Glutamatergic neuron (in vitro differentiated cells): ENCODE data around the gene CISH. TPM values are rescaled to one million over a fixed set of nuclear protein-coding genes. Genes with fewer than 3 reads are reported as not detected.

Source experiments
- DNase-seq: peaks from one replicate; pipeline ENCODE4 v3.0.0; 2022
- H3K27ac Mint-ChIP-seq: one replicate; pipeline ENCODE4 v1.8.0; 2020; ENCODE audit warnings: mild to moderate bottlenecking, mixed read lengths, inconsistent platforms; ENCODE audit not compliant: unreplicated experiment
- H3K27me3 Mint-ChIP-seq: one replicate; pipeline ENCODE4 v1.8.0; 2020; ENCODE audit warnings: mild to moderate bottlenecking, moderate library complexity, mixed read lengths, inconsistent platforms; ENCODE audit not compliant: unreplicated experiment
- H3K36me3 Mint-ChIP-seq: one replicate; pipeline ENCODE4 v1.8.0; 2020; ENCODE audit warnings: mild to moderate bottlenecking, mixed read lengths, inconsistent platforms; ENCODE audit not compliant: unreplicated experiment
- H3K4me1 Mint-ChIP-seq: one replicate; pipeline ENCODE4 v1.8.0; 2020; ENCODE audit warnings: mild to moderate bottlenecking, low read depth, mixed read lengths, inconsistent platforms; ENCODE audit not compliant: unreplicated experiment
- H3K4me3 Mint-ChIP-seq: one replicate; pipeline ENCODE4 v1.8.0; 2020; ENCODE audit warnings: mild to moderate bottlenecking, mixed read lengths, inconsistent platforms; ENCODE audit not compliant: unreplicated experiment
- H3K9me3 Mint-ChIP-seq: one replicate; pipeline ENCODE4 v1.8.0; 2020; ENCODE audit warnings: mild to moderate bottlenecking, moderate library complexity, mixed read lengths, inconsistent platforms; ENCODE audit not compliant: unreplicated experiment
- total RNA-seq: library from RNA; stranded (reverse); fragmentation: NEBNext Ultra II Directional; extraction: Animal tissue kit (Norgen Biotek cat#: 25700); gene quantifications from one replicate; pipeline ENCODE4 v1.2.1, GENCODE V29; 2021; ENCODE audit not compliant: unreplicated experiment
- TF ChIP-seq, protein P1 (sequence below): fragments of 200-600 bp; sonication (generic); IDR thresholded peaks from one replicate; pipeline ENCODE4 v1.5.0; 2021; ENCODE audit not compliant: partially characterized antibody, unreplicated experiment

The CISH gene
- total RNA-seq, 1 donor from 2014 or later, result 6.0 TPM

DNA sequence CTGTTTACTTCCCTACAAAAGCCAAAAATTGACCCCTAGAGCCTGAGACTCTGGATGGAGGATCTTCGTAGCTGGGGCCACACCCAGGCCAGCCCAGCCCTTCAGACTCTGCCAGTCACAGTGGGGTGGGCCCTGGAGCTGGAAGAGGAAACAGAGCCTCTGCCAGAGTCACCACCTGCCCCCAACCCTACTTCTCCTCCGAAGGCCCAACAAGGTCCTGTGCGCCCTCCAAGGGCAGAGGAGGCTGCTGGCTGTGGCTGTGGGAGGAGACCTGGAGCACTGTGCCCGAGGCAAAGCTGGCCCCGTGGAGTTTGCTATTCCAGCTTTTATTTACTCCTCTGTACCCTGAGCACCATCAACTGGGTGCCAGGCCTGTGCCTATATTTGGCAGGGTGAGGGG, 19.0 kb downstream of the CISH start:
- TF ChIP-seq, protein P1, sequence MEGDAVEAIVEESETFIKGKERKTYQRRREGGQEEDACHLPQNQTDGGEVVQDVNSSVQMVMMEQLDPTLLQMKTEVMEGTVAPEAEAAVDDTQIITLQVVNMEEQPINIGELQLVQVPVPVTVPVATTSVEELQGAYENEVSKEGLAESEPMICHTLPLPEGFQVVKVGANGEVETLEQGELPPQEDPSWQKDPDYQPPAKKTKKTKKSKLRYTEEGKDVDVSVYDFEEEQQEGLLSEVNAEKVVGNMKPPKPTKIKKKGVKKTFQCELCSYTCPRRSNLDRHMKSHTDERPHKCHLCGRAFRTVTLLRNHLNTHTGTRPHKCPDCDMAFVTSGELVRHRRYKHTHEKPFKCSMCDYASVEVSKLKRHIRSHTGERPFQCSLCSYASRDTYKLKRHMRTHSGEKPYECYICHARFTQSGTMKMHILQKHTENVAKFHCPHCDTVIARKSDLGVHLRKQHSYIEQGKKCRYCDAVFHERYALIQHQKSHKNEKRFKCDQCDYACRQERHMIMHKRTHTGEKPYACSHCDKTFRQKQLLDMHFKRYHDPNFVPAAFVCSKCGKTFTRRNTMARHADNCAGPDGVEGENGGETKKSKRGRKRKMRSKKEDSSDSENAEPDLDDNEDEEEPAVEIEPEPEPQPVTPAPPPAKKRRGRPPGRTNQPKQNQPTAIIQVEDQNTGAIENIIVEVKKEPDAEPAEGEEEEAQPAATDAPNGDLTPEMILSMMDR, result no peak
- Mint-ChIP-seq H3K27ac (no peak overlapping the region), H3K9me3 (peaks cover 3% of the 10 kb centered on the region), H3K27me3 (peaks cover 3% of the 10 kb centered on the region), H3K4me1 (peaks cover 6% of the 10 kb centered on the region), H3K4me3 (no peak overlapping the region), H3K36me3 (no peaks in the 10 kb centered on the region)
- DNase-seq, result no peak

DNA sequence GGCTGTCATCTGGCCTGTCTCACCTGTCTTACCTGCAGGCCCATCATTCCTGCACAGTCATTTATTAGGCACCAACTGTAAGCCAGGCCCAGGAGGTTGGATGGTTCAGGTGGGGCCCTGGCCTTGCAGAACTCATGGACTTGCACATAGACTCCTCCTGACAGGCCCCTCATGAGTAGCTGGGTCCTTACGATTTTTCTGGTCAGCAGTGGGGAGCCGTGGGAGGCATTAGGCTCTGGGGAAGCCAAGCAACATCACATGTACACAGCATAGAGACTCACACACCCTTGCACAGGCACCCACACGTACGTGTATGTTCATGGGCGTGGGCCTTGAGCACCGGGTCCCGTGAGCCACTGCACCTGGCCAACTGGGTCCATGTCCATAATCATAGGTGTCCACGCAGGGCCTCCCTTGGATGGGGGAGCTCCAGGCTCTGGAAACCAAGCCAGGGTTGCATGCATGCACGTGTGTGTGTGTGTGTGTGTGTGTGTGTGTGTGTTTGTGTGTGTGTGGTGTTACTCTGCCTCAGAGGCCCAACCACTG, 20.3 kb downstream of the CISH start:
- Mint-ChIP-seq H3K4me3 (no peak overlapping the region), H3K9me3 (peaks cover 3% of the 10 kb centered on the region), H3K4me1 (peaks cover 6% of the 10 kb centered on the region), H3K27me3 (peaks cover 3% of the 10 kb centered on the region), H3K36me3 (no peaks in the 10 kb centered on the region), H3K27ac (peak overlapping the region; percentile 66)
- TF ChIP-seq, protein P1, result no peak
- DNase-seq, result no peak

DNA sequence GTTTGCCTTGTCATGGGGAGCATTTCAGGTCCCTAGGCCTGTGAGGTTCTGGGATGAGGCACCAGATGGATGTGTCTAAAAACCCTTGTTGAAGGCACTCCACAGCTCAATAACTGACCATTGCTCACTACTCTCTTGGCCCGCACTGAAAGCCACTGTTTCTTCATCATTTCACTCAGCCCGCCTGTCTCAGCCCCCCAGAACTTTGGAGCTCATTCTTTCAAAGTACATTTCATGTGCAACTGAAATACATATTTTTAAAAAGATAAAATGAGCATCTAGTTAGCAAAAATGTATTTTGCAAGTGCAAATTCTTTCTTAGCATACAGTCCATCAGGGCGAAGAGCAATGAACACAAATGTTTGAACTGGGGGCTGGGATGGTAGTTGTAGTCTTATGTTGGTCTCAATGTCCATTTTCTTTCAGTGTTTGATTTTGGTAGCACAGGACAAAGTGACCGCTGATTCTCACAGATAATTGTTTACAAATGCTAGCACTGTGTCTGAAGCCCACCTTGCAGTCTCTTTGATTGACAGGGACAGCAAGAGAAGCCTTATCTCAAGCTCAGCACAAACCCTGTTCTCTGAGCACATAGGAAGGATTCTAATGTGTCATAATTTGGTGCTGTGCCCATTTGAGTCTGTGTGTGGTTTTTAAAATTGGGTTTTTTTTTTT, 22.7 kb downstream of the CISH start:
- H3K4me1 Mint-ChIP-seq, result peaks cover 6% of the 10 kb centered on the region
- no peak overlapping the region for H3K4me3 Mint-ChIP-seq
- H3K9me3 Mint-ChIP-seq, result peaks cover 3% of the 10 kb centered on the region
- H3K27ac Mint-ChIP-seq, result no peak overlapping the region
- peaks cover 3% of the 10 kb centered on the region for H3K27me3 Mint-ChIP-seq
- TF ChIP-seq, protein P1, result no peak
- DNase-seq, result no peak
- no peaks in the 10 kb centered on the region for H3K36me3 Mint-ChIP-seq

DNA sequence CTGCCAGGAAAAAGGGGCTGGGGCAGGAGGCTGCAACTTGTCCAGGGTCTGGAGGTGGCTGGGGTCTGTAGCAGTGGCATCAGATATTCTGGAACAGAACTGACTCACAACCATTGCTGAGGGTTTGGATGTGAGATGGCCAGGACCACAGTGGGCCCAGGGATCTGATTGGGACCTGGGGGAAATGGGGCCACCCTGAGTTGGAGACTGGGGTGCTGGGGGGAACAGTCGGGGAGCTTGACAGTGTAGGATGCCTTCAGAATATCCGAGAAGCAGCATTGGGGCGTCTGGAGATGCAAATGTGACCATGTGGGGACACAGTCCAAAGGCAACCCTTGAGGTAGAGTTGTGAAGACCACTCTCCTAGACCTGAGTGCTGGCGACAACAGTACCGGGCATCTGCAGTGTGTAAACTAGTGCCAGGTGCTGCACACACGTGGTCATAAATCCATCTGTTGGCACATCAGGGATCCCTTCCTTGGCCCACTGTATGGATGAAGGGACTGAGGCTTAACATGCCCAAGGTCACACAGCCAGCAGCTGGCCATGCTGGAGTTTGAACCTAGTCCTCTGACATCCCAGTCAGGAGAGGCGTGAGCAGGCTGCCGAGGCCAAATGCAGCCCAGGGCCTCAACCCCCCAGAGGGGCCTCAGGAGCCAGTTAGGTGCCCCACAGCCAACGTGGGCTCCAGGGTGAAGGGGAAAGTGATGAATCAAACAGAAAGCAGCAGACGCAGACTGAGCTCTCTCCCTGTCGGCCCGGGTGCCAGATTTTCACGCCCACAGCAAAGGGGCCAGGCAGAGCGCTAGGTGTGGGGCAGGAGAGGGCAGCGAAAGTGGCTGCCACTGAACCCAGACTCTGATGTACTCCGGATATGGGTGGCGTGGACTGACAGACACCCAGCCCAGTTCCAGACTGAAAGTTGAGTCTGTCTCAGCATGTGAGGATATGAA, 23.5 kb downstream of the CISH start:
- no peak for DNase-seq
- H3K9me3 Mint-ChIP-seq, result peaks cover 1% of the 10 kb centered on the region
- H3K4me1 Mint-ChIP-seq, result peaks cover 6% of the 10 kb centered on the region
- H3K4me3 Mint-ChIP-seq, result no peak overlapping the region
- H3K27ac Mint-ChIP-seq, result no peak overlapping the region
- H3K27me3 Mint-ChIP-seq, result no peaks in the 10 kb centered on the region
- H3K36me3 Mint-ChIP-seq, result no peaks in the 10 kb centered on the region
- TF ChIP-seq, protein P1, result no peak
